GM19043 (cell line): ENCODE results near the gene SPO11.
"Not testable (repeated sequence)": the region's sequence is repeated elsewhere in the genome, so short reads cannot be mapped to it uniquely, and the experiment has no call there.

ENCODE experiments used
- ATAC-seq: cut with Tn5 transposase; IDR thresholded peaks from one replicate; pipeline ENCODE4 v1.9.1; 2021; ENCODE audit warnings: low read depth; ENCODE audit not compliant: unreplicated experiment

SPO11 gene

DNA sequence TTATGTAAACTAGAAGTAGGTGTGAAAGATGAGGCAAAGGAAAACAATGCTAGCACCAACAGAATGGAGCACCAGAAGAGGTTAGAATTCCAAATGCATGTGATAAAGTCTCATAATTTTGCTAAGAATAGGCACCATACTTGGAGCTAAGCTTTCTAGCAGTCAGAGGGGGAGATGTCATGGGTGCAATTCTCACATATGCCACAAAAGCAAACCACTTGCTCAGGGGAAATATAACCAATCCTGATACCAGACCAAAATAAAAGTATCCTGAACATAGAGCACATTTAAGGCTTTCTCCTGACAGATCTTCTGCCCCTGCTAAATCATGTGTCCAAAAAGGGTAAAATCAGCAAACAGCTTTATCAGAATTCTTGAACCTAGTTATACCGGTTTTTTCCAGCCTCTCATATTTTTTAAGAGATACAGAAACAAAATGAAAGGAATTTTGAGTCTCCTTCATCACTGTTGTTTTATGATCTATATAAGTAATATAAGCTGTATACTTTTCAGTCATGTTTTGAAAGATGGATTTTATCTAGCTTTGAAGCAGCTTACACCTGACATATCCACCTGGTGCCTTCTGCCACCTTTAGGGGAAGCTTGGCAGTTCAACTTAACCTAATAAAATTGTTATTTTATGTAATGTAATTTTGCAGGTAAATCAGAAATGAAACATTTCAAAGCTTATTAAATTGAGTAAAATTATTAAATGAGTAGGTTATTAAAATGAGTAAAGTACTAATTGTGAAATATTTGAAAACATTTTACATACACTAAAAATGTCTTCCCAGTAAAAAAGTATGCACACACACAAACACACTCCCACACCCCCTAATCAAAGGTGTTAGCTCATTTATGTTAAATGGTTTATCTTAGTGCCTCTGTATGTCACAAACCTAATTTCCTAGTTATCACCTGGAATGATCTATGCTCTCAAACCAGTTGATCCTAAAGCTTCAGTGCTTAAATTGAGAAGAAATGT, 2.8 kb downstream of the SPO11 start:
- ATAC-seq: no peak

- ATAC-seq: no peak
These were observed 5.8 kb downstream of the SPO11 start for GRCh38 chr20:57335392-57335791.

- no peak for ATAC-seq
These were observed 12.1 kb downstream of the SPO11 start for GRCh38 chr20:57341663-57342062.

DNA sequence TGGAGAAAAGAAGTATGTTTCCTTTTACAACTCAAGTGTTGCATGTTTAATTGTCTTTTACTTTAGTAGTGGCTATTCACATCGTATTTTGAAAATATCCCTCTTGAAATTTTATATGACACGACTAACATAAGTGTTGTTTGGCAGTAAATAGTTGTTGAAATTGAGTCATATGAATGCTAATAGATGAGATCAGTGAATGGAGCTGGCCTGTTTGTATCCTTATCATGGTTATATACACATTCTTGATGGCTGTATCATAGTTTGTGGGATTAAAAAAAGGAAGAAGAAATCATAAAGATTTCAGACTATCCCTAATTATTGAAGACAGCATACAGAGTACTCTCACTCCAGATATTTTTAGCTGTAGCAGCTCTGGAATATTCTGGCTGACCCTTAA, 13.2 kb downstream of the SPO11 start:
- ATAC-seq: no peak

- ATAC-seq: no peak
These were observed 16.9 kb downstream of the SPO11 start for GRCh38 chr20:57346477-57346876.

GRCh38 chr20:57347393-57347792, 17.8 kb downstream of the SPO11 start:
- ATAC-seq: no peak

DNA sequence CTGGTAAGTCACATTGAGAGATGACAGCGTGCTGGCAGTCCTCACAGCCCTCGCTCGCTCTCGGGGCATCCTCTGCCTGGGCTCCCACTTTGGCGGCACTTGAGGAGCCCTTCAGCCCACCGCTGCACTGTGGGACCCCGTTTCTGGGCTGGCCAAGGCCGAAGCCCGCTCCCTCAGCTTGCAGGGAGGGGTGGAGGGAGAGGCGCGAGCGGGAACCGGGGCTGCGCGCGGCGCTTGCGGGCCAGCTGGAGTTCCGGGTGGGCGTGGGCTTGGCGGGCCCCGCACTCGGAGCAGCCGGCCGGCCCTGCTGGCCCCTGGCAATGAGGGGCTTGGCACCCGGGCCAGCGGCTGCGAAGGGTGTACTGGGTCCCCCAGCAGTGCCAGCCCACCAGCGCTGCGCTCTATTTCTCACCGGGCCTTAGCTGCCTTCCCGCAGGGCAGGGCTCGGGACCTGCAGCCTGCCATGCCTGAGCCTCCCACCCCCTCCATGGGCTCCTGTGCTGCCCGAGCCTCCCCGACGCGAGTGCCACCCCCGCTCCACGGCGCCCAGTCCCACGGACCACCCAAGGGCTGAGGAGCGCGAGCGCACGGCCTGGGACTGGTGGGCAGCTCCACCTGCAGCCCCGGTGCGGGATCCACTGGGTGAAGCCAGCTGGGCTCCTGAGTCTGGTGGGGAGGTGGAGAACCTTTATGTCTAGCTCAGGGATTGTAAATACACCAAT, 18.8 kb downstream of the SPO11 start:
- ATAC-seq: not testable (repeated sequence)

- not testable (repeated sequence) for ATAC-seq
These were observed 19.4 kb downstream of the SPO11 start for GRCh38 chr20:57348922-57349574.

DNA sequence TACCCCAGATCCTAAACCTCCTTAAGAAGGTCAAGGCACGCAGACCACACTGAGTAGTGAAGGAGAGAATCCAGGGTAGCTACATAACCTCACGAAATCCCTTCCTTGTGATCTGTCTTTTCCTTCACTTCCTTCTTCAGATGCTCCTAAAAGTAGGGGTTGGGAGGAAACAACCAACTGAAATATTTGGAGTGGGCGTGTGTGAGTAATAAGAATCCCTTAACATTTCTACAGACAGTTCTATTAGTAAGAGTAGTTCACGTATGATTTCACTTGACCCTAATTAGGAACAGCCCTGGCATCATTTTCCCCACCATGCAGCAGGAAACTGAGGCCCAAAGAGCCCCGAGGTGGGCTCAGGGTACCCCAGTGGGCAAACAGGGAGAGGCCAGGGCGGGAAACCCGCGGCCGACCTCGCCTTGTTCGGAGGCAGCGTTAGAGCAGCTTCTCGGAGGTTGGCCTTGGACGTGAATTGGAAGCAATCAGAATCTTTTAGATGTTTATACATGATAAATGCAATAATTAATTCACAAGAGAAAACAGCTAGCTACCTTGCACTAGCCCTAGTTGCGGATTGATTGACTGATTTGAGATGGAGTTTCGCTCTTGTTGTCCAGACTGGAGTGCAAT, 20.6 kb downstream of the SPO11 start:
- ATAC-seq: no peak

GRCh38 chr20:57350726-57351041, 21.1 kb downstream of the SPO11 start:
- not testable (repeated sequence) for ATAC-seq

- peak; percentile 67 for ATAC-seq
These were observed 21.6 kb downstream of the SPO11 start, which contains the start of gene RAE1 for GRCh38 chr20:57351042-57351783. Gene RAE1 (plus strand): TSS chr20:57351255. CDS start chr20:57354039, 2,784 bp downstream.

DNA sequence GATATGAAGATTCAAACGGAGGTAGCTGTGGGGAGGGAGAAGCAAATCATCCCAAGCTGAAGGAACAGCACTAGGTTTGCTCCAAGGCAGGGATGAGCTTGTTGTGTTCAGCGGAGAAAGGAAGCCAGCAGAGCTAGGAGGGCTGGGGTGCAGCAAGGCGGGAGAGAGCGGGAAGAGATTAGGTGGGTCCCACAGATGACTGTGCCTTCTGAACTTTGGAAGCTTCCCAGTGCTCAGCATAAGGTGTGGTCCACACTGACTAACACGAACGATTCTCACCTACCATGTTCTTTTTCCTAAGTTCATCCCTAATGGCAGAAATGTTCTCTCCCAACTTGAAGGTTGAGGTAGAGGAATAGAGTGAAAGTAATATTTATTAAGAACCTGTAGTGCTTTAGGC, 22.7 kb downstream of the SPO11 start:
- no peak for ATAC-seq

- no peak for ATAC-seq
These were observed 23.7 kb downstream of the SPO11 start for GRCh38 chr20:57353351-57353750.

GRCh38 chr20:57361517-57361916, 31.9 kb downstream of the SPO11 start:
- ATAC-seq: no peak

GRCh38 chr20:57364451-57364850, 34.8 kb downstream of the SPO11 start:
- no peak for ATAC-seq

DNA sequence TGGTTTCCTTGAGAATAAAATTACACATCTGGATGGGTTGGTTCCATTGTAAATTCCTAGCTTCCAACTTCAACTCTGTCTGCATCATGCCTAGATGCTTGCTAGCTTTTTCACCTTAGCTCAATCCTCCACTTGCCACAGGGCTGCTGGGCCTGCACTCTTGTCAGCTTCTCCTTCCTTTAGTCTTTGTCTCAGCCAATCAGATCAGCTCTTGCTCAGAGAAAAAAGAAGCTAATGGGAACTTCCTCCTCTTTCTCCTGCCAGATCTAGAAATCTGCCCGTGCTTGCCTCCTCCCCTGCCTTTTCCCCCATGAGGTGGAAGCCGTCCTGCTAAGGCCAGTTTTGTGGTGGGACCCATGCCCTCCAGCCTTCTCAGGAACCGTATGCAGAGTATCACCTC, 40.0 kb downstream of the SPO11 start:
- ATAC-seq: no peak

- no peak for ATAC-seq
These were observed 40.7 kb downstream of the SPO11 start for GRCh38 chr20:57370316-57370715.

DNA sequence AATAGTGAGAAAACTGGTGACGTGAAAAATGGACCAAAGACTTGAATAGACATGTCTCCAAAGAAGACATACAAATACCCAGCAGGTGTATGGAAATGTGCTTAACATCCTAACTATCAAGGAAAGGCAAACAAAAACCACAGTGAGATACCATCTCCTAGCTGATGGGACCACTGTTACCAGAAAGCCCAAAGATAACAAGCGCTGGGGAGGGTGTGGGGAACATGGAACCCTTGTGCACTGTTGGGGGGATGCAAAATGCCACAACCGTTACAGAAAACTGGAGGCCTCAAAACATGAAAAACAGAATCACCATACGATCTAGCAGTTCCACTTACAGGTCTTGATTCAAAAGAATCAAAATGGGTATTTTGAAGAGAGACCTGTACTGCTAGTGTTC, 41.8 kb downstream of the SPO11 start:
- no peak for ATAC-seq

DNA sequence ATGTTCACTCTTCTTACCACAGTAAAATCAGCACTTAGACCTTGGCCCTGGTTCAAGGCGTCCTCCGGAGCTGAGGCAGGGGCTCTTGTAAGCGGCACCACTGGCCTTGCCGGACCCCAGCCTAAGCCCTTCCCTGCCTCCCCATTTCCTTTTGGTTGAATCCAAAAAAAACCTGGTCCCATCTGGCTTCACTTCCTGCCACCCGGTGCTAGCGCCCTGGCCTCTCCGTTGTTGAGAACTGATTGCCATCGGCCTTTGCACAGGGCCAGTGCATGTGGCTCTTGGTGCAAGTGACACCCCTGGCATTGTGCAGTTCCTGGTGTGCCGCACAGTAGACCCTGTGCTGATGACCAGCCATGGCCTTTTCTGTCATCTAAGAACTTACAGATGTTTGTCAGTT, 42.6 kb downstream of the SPO11 start:
- ATAC-seq: no peak
